ENCODE data around the gene PIANP. TPM values are rescaled to one million over a fixed set of nuclear protein-coding genes. Genes with fewer than 3 reads are reported as not detected.
A peak's percentile ranks its signal among the peaks of the same experiment; 100 is the strongest.
"Not testable (repeated sequence)": the region's sequence is repeated elsewhere in the genome, so short reads cannot be mapped to it uniquely, and the experiment has no call there.

Gene PIANP
- total RNA-seq (1 to 10 TPM in 2 of 7 donors, under 1 TPM in 4, not detected in 1; 0.11 to 3.1 (median 0.85) TPM), polyA plus RNA-seq (1 to 10 TPM; 1.2 to 3.9 TPM)
- long read RNA-seq, donor 1, result 0 reads
- long read RNA-seq, donor 2, transcript PIANP-202 (5 exons, 2,695 nt), result major isoform, 5 of 15 reads
- long read RNA-seq, donor 2, partial matches to known transcripts, result 10 of 15 reads
- long read RNA-seq, donor 2, other reads (novel, unspliced or antisense), result 0 of 15 reads
- long read RNA-seq, donor 3, partial matches to known transcripts, result 2 of 4 reads
- long read RNA-seq, donor 3, other reads (novel, unspliced or antisense), result 2 of 4 reads

GRCh38 chr12:6700646-6701051 is at the start of gene PIANP:
Gene PIANP (minus strand): TSS chr12:6700815. CDS start chr12:6698061, 2,754 bp downstream.
- no peak for TF ChIP-seq CTCF (IDR thresholded peaks at IDR 0.05)
- TF ChIP-seq POLR2A (IDR thresholded peaks at IDR 0.05), result no peak
- TF ChIP-seq EP300 (IDR thresholded peaks at IDR 0.05), result no peak
- Histone ChIP-seq H3K4me3 (peak within 1 kb of the TSS; percentile 62), H3K4me1 (ENCODE audit: insufficient read depth) (peaks cover 2% of the 10 kb centered on the region), H3K27me3 (no peaks in the 10 kb centered on the region), H3K27ac (no peak within 1 kb of the TSS), H3K36me3 (no peaks in the 10 kb centered on the region), H3K9me3 (no peaks in the 10 kb centered on the region)
- 0 to 3% (median 1%) methylated on average over 12 to 43 of the region's 43 CpGs for WGBS, 3 donors
- DNase-seq, result peak in 4 of 5 donors; percentile 25 to 75 (median 61)
- intact Hi-C loops (cut with DNase I), result loop anchor here in 1 of 4 donors (10.0 kb wide), 1 partner anchor 56 kb away; the partner anchor contains the start of gene ACRBP

GRCh38 chr12:6748761-6749160 is 48.1 kb upstream of the PIANP start:
- TF ChIP-seq EP300 (IDR thresholded peaks at IDR 0.05), result no peak
- no peak for TF ChIP-seq CTCF (IDR thresholded peaks at IDR 0.05)
- no peak for TF ChIP-seq POLR2A (IDR thresholded peaks at IDR 0.05)
- Histone ChIP-seq H3K4me3 (no peak overlapping the region), H3K9me3 (no peaks in the 10 kb centered on the region), H3K36me3 (no peaks in the 10 kb centered on the region), H3K27ac (no peak overlapping the region), H3K27me3 (no peaks in the 10 kb centered on the region), H3K4me1 (ENCODE audit: insufficient read depth) (peaks cover 5% of the 10 kb centered on the region)
- WGBS, 3 donors, result 92 to 93% (median 93%) methylated on average over 28 of the region's 28 CpGs
- intact Hi-C loops (cut with DNase I), result loop anchor here in 1 of 4 donors (5.0 kb wide), 1 partner anchor 34 kb away; no protein-coding TSS in a partner anchor
- no peak for DNase-seq

- intact Hi-C loops (cut with DNase I), result loop anchor here in 1 of 4 donors (5.0 kb wide), 1 partner anchor 35 kb away; no protein-coding TSS in a partner anchor
- DNase-seq, result no peak
- H3K9me3 ChIP-seq, result no peaks in the 10 kb centered on the region
- no peak overlapping the region for H3K27ac ChIP-seq
- no peak for TF ChIP-seq EP300 (IDR thresholded peaks at IDR 0.05)
- no peak for TF ChIP-seq POLR2A (IDR thresholded peaks at IDR 0.05)
- no peak for TF ChIP-seq CTCF (IDR thresholded peaks at IDR 0.05)
- no peaks in the 10 kb centered on the region for H3K36me3 ChIP-seq
- H3K4me1 ChIP-seq (ENCODE audit: insufficient read depth), result peaks cover 5% of the 10 kb centered on the region
- 43 to 47% (median 45%) methylated on average over 4 of the region's 4 CpGs for WGBS, 3 donors
- no peaks in the 10 kb centered on the region for H3K27me3 ChIP-seq
- H3K4me3 ChIP-seq, result no peak overlapping the region
Observed at GRCh38 chr12:6747216-6747615, 46.6 kb upstream of the PIANP start.

- Histone ChIP-seq H3K36me3 (no peaks in the 10 kb centered on the region), H3K27ac (no peak overlapping the region)
Observed at GRCh38 chr12:6745741-6746525, 45.3 kb upstream of the PIANP start.

GRCh38 chr12:6743300-6743699 is 42.7 kb upstream of the PIANP start:
- intact Hi-C loops (cut with DNase I); H3K27ac ChIP-seq; H3K27me3 ChIP-seq; H3K9me3 ChIP-seq; H3K4me1 ChIP-seq (ENCODE audit: insufficient read depth); H3K36me3 ChIP-seq; H3K4me3 ChIP-seq; DNase-seq: not testable (repeated sequence)
- WGBS, 3 donors, result 71 to 74% (median 72%) methylated on average over 7 of the region's 7 CpGs

More at GRCh38 chr12:6745741-6746525, 45.3 kb upstream of the PIANP start:
- H3K9me3 ChIP-seq, result no peaks in the 10 kb centered on the region
- intact Hi-C loops (cut with DNase I), result loop anchor here in 1 of 4 donors (5.0 kb wide), 1 partner anchor 36 kb away; no protein-coding TSS in a partner anchor
- no peaks in the 10 kb centered on the region for H3K4me1 ChIP-seq (ENCODE audit: insufficient read depth)
- no peak for TF ChIP-seq CTCF (IDR thresholded peaks at IDR 0.05)
- no peak for TF ChIP-seq EP300 (IDR thresholded peaks at IDR 0.05)
- TF ChIP-seq POLR2A (IDR thresholded peaks at IDR 0.05), result no peak
- H3K27me3 ChIP-seq, result no peaks in the 10 kb centered on the region
- 63 to 64% (median 64%) methylated on average over 13 of the region's 13 CpGs for WGBS, 3 donors
- H3K4me3 ChIP-seq, result no peak overlapping the region
- no peak for DNase-seq
